HPDE6-E6E7 (cell line): ENCODE data around the gene DYNC1LI1.
A peak's percentile ranks its signal among the peaks of the same experiment; 100 is the strongest.

Experiments used
- DNase-seq: peaks from one replicate; pipeline ENCODE4 v3.0.0; 2011; ENCODE audit warnings: missing footprints; ENCODE audit errors: extremely low spot score

DYNC1LI1 gene

GRCh38 chr3:32570421-32571191, at the start of gene DYNC1LI1:
DYNC1LI1 (minus strand) TSS chr3:32570858; CDS start chr3:32570770, 88 bp downstream.
- peak; percentile 60 for DNase-seq

DNA sequence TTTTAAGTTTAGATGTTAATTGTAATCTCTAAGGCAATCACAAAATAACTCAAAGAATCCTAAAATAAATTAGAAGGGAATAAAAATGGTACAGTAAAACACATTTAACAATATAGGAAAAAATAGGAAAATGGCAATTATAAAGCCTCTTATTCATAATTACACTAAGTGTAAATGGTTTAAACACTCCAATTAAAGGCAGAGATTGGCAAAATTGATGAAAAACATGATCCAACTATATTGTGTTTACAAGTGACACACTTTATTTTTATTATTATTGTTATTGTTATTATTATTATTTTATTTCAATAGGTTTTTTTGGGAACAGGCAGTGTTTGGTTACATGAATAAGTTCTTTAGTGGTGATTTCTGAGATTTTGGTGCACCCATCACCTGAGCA, 48.7 kb upstream of the DYNC1LI1 start:
- DNase-seq = no peak

- DNase-seq = peak; percentile 5
Observed at GRCh38 chr3:32616267-32616962, 45.8 kb upstream of the DYNC1LI1 start.

DNA sequence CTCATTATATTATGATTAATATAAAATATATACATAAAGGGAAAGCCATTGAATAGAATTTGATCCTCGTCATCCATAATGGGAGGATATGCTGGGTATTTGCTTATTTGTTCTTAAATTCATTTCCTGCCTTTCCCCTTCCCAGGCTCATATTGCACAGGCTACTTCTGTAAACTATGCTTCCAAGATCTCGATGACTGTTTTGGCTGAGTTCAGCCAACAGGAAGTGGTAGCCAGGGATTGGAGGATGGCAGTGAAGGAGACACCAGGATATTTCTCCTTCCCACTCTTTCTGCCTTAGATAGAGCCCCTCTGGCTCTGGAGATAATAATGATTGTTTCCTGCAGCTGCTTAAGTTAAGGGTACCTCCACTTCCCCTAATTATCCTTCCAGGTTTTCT, 44.3 kb upstream of the DYNC1LI1 start:
- DNase-seq = no peak

GRCh38 chr3:32613183-32613582, 42.5 kb upstream of the DYNC1LI1 start:
- peak; percentile 32 for DNase-seq

- DNase-seq = no peak
Observed at GRCh38 chr3:32612547-32612946, 41.9 kb upstream of the DYNC1LI1 start.

DNA sequence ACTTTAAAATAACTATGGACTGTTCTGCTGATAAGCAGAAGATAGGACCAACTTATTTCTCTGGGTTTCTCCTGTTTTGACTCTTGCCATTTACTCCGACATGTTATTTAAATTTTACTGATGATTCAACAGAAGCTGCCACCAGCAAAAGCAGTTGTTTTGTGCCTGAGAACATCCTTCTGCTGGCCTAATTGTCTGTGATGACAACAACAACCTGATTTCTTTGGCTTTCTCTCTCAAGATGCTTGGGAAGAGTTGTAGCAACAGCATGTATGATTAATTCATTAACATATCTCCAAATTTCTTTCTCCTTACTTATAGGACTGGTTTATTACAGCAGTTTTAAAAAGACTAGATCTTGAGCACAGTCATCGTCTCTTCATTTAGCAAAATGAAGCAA, 36.9 kb upstream of the DYNC1LI1 start:
- DNase-seq = no peak

- no peak for DNase-seq
Observed at GRCh38 chr3:32606960-32607359, 36.3 kb upstream of the DYNC1LI1 start.

DNA sequence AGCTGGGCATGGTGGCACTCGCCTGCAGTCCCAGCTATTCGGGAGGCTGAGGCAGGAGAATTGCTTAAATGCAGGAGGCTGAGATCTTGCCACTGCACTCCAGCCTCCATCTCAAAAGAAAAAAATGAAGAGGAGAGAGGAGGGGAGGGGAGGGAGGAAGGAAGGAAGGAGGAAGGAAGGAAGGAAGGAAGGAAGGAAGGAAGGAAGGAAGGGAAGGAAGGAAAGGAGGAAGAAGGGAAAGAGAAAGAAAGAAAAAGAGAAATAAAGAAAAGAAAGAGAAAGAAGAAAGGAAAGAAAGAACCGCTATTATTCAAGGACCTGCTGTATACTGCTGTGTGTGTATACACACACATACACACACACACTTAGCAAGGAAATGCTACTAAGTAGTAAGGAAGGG, 35.6 kb upstream of the DYNC1LI1 start:
- no peak for DNase-seq

- no peak for DNase-seq
Observed at GRCh38 chr3:32603064-32603463, 32.4 kb upstream of the DYNC1LI1 start.

DNA sequence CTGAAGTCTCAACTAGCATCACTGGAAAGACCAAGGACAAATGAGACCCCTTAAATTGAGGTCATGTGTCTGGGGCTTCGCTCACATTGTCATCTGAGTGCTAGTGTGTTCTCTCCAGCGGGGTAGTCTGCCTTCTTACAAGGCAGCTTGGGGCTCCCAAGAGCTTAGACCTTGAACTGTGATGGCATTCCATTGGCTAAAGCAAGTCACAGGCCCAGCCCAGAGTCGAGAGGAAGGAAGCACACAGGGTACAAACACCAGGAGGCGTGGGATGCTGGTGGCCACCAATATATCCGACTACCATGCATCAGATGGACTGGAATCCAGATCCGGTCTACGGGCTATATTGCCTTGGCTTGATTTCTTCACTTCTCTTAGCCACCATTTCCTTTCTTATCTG, 31.5 kb upstream of the DYNC1LI1 start:
- no peak for DNase-seq

GRCh38 chr3:32601722-32602121, 31.1 kb upstream of the DYNC1LI1 start:
- no peak for DNase-seq

DNA sequence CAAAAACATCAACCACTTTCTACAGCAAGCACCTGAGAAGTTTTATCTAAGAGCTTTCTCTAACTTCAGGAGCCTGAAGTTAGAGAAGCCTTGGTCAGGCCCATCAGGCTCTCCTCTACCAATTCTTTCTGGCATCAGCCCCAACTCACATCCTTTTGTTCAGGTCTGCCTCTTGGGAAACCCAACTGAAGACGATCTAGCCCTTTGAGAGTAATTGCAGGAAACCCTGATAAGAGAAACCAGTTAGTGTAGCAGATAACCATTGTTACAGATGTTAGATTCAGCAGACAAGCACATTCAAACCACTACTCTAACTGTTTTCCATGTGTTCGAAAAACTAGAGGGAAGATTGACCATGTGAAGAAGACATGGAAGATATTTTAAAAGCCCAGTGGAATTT, 27.0 kb upstream of the DYNC1LI1 start:
- DNase-seq = no peak

- no peak for DNase-seq
Observed at GRCh38 chr3:32596909-32597369, 26.3 kb upstream of the DYNC1LI1 start.

GRCh38 chr3:32596282-32596908, 25.7 kb upstream of the DYNC1LI1 start:
- DNase-seq = no peak

DNA sequence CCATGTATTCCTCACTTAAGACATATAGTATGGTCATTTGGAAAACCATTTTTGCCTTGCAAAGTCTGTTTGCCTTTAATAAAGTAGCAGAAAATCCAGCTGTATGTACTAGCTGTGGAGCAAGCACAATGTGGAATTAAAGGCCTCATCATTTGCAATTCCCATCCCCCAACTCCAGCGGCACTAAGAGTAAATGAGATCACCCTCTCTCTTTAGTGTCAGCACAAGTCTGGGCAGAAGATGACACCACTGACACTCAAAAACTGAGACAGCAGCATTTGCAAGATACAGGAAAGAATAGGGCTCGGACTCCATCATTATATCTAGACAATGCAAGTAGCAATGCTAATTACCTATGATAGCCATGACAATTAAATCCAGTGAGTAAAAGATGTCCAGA, 24.7 kb upstream of the DYNC1LI1 start:
- no peak for DNase-seq

- DNase-seq = no peak
Observed at GRCh38 chr3:32593903-32594525, 23.4 kb upstream of the DYNC1LI1 start.

DNA sequence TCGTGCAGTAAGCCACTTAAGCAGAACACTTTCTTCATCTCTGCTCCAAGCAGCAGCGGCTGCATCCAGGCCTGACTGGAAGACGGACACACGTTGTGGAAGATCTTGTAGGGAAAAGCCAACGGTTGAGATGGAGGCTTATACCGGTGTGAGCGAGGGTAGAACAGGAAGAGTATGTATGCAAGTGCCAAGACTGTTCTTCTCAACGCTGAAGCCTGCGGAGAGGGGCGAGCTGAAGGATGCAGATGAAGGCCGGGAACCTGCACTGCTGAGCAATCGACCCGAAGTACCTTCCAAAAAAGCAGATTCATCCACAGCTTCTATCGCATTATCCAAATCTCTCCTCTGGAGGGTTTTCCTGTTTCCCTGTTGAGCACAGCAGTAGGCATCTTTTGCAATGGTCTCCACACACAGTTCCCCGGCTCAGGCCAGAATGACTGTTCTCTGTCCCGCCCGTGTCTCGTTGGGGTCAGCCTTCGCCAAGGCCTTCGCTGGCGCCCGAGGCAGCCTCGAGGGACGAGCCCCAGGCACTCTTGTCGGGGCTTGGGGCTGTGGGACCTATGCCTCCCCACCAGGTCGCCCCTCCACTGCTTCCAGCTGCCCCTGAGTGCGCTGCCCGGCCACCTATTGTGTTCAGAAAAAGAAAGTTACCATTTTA, 22.2 kb upstream of the DYNC1LI1 start:
- no peak for DNase-seq

- DNase-seq = no peak
Observed at GRCh38 chr3:32592011-32592410, 21.4 kb upstream of the DYNC1LI1 start.

DNA sequence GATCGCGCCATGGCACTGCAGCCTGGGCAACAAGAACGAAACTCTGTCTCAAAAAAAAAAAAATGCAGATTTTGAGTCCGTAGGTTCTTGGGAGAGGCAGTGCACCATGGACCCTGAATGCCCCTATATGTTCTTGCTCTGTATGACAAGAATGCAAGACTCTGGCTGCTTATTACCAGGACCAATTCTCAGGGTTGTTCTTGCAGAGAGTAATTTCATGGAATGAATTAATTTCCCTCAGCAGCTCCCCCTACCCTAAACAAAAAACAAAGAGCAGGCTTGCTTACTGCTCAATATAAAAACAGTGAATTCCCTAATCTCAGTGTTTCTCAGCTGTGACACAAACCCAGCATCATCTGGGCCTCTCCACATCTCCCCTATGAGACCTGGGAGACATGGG, 20.5 kb upstream of the DYNC1LI1 start:
- DNase-seq = no peak

DNA sequence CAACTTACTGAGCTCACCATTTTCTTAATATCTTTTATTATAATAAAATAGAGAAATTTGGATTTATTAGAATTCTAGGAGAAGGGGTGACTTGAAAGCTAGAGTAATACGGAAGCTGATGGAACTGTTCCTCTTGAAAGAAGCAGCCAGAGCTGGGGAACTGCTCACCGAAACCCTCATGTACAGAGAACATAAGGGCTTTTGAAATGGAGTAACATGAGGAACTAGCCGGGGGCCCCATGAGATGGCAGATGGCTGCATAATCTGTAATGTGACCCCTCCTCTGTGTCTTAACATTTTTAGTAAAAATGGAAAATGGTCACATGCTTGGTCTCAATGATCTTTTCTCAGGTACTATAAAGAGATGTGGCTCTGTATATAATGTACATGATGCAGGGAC, 15.7 kb upstream of the DYNC1LI1 start:
- no peak for DNase-seq

DNA sequence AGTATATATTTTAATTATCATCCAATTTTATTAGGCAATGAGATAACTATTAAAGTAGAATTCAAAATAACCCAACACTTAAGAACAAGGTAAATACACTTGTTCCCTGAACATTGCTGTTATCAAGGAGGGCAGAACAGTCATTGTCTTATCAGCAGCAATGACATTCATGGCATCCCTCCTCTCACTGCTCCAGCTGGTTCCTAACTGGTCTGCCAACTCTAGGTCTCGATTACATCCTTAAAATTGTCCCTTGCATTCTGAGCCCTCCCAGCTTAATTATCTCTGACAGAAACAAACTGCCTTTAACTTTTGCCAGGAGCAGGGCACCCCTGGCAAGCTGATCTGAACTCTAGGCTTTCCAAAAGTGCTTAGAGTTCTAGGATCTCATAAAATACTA, 14.0 kb upstream of the DYNC1LI1 start:
- DNase-seq = no peak
